ENCODE results near the gene KCTD20.

Gene KCTD20

DNA sequence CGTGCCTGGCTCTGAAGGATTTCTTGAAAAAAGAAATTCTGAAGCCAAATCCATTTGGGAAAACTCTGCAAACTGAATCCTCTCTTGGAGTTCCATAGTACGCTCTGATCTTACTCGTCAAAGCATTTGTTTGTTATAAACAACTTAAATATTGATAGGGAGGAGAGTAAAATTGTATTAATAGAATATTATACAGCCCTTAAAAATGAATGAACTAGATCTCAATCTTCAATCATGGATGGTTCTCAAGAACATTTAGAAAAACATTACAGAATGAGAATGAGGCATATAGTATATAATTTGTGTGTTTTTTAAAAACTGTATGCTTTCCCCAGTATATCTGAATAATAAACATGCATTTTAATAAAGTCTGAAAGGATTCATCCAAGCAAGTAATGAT, 24.8 kb downstream of the KCTD20 start:
- TF ChIP-seq ZNF654 (tag by site-specific recombination; IDR thresholded peaks at IDR 0.05; ENCODE audit: low read depth) (no peak), ZBTB20 (tag by site-specific recombination; IDR thresholded peaks at IDR 0.05) (no peak), ZNF146 (tag by site-specific recombination; IDR thresholded peaks at IDR 0.05) (peak; percentile 60), ZNF398 (tag by site-specific recombination; IDR thresholded peaks at IDR 0.05) (no peak), ZNF558 (tag by site-specific recombination; IDR thresholded peaks at IDR 0.05) (no peak), OSR2 (tag by site-specific recombination; IDR thresholded peaks at IDR 0.05) (no peak)
- TF ChIP-seq, protein P1, sequence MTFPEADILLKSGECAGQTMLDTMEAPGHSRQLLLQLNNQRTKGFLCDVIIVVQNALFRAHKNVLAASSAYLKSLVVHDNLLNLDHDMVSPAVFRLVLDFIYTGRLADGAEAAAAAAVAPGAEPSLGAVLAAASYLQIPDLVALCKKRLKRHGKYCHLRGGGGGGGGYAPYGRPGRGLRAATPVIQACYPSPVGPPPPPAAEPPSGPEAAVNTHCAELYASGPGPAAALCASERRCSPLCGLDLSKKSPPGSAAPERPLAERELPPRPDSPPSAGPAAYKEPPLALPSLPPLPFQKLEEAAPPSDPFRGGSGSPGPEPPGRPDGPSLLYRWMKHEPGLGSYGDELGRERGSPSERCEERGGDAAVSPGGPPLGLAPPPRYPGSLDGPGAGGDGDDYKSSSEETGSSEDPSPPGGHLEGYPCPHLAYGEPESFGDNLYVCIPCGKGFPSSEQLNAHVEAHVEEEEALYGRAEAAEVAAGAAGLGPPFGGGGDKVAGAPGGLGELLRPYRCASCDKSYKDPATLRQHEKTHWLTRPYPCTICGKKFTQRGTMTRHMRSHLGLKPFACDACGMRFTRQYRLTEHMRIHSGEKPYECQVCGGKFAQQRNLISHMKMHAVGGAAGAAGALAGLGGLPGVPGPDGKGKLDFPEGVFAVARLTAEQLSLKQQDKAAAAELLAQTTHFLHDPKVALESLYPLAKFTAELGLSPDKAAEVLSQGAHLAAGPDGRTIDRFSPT (tag by site-specific recombination; IDR thresholded peaks at IDR 0.05), result no peak
- POLR2A ChIA-PET, result no interaction called here
- CTCF ChIA-PET, result no interaction called here
- Histone ChIP-seq H3K4me1 (ENCODE audit: control insufficient read depth, insufficient read depth, low read length) (no peaks in the 10 kb centered on the region), H3K36me3 (ENCODE audit: control insufficient read depth in 2 of 2, insufficient read depth in 1 of 2, low read length in 2 of 2) (peaks cover 13 to 22% of the 10 kb centered on the region in 2 experiments; a peak in 2 of 3 replicates), H3K27ac (ENCODE audit: extremely low read depth, low read depth, low read length) (no peak overlapping the region), H3K4me3 (ENCODE audit: low read depth, low read length) (no peak overlapping the region), H3K9me3 (ENCODE audit: control insufficient read depth, insufficient read depth, low read depth, low read length) (no peaks in the 10 kb centered on the region)

GRCh38 chr6:36469148-36469661, 26.4 kb downstream of the KCTD20 start:
- POLR2A ChIA-PET, result interaction anchor here (0.6 to 0.7 kb wide), 2 partner anchors 9 to 106 kb away, joined by 3 read pairs; no protein-coding TSS in a partner anchor

DNA sequence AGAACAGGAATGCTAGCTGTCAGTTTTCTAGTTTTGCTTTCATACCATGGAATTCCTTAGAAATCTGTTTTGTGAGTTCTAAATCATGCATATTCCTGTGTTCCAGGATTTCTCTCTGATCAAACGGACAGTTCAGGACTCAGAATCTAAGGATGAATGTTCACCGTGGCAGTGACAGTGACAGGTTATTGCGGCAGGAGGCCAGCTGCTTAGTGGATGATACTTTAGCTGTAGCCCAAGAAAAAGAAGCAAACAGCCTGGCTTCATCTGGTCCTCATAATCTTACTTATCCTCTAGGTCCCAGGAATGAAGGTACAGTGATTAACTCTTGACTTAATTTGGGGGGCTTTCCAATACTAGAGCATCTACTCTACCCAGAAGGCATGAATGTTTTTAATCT, 27.1 kb downstream of the KCTD20 start:
- ChIA-PET CTCF (interaction anchor here (0.6 to 1.1 kb wide), 2 partner anchors 111 to 183 kb away, joined by 3 to 4 read pairs; no protein-coding TSS in a partner anchor), POLR2A (interaction anchor here (0.7 kb wide), 1 partner anchor 8 kb away, joined by 3 read pairs; no protein-coding TSS in a partner anchor)
- H3K9me3 ChIP-seq (ENCODE audit: control insufficient read depth, insufficient read depth, low read depth, low read length), result no peaks in the 10 kb centered on the region
- H3K4me1 ChIP-seq (ENCODE audit: control insufficient read depth, insufficient read depth, low read length), result no peaks in the 10 kb centered on the region
- peaks cover 15 to 30% of the 10 kb centered on the region in 2 experiments; a peak in 2 of 3 replicates for H3K36me3 ChIP-seq (ENCODE audit: control insufficient read depth in 2 of 2, insufficient read depth in 1 of 2, low read length in 2 of 2)
- H3K27ac ChIP-seq (ENCODE audit: extremely low read depth, low read depth, low read length), result no peak overlapping the region
- no peak overlapping the region for H3K4me3 ChIP-seq (ENCODE audit: low read depth, low read length)
- TF ChIP-seq ZNF280D (tag by site-specific recombination; IDR thresholded peaks at IDR 0.05) (no peak), ZNF704 (tag by site-specific recombination; IDR thresholded peaks at IDR 0.05) (no peak), ZNF202 (tag by site-specific recombination; IDR thresholded peaks at IDR 0.05; ENCODE audit: borderline replicate concordance) (no peak), ZFP3 (tag by site-specific recombination; IDR thresholded peaks at IDR 0.05; ENCODE audit: low read depth) (no peak), ZNF555 (tag by site-specific recombination; conservative IDR thresholded peaks at IDR 0.05) (no peak), GLIS1 (tag by site-specific recombination; IDR thresholded peaks at IDR 0.05) (no peak), ZNF837 (tag by site-specific recombination; IDR thresholded peaks at IDR 0.05) (no peak), ZFHX2 (tag by site-specific recombination; conservative IDR thresholded peaks at IDR 0.05) (no peak), ZBTB7A (tag by site-specific recombination; IDR thresholded peaks at IDR 0.05; ENCODE audit: low read depth) (no peak)
- TF ChIP-seq, protein P2, sequence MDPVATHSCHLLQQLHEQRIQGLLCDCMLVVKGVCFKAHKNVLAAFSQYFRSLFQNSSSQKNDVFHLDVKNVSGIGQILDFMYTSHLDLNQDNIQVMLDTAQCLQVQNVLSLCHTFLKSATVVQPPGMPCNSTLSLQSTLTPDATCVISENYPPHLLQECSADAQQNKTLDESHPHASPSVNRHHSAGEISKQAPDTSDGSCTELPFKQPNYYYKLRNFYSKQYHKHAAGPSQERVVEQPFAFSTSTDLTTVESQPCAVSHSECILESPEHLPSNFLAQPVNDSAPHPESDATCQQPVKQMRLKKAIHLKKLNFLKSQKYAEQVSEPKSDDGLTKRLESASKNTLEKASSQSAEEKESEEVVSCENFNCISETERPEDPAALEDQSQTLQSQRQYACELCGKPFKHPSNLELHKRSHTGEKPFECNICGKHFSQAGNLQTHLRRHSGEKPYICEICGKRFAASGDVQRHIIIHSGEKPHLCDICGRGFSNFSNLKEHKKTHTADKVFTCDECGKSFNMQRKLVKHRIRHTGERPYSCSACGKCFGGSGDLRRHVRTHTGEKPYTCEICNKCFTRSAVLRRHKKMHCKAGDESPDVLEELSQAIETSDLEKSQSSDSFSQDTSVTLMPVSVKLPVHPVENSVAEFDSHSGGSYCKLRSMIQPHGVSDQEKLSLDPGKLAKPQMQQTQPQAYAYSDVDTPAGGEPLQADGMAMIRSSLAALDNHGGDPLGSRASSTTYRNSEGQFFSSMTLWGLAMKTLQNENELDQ (tag by site-specific recombination; IDR thresholded peaks at IDR 0.05; ENCODE audit: low read depth), result no peak
- TF ChIP-seq, protein P3, sequence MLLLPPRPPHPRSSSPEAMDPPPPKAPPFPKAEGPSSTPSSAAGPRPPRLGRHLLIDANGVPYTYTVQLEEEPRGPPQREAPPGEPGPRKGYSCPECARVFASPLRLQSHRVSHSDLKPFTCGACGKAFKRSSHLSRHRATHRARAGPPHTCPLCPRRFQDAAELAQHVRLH (tag by site-specific recombination; IDR thresholded peaks at IDR 0.05), result no peak

More at GRCh38 chr6:36469148-36469661, 26.4 kb downstream of the KCTD20 start:
- Histone ChIP-seq H3K4me1 (ENCODE audit: control insufficient read depth, insufficient read depth, low read length) (no peaks in the 10 kb centered on the region), H3K9me3 (ENCODE audit: control insufficient read depth, insufficient read depth, low read depth, low read length) (no peaks in the 10 kb centered on the region), H3K27ac (ENCODE audit: extremely low read depth, low read depth, low read length) (no peak overlapping the region), H3K4me3 (ENCODE audit: low read depth, low read length) (no peak overlapping the region), H3K36me3 (ENCODE audit: control insufficient read depth in 2 of 2, insufficient read depth in 1 of 2, low read length in 2 of 2) (peaks cover 15 to 22% of the 10 kb centered on the region in 2 experiments; a peak in 2 of 3 replicates)
- CTCF ChIA-PET, result interaction anchor here (0.6 to 0.7 kb wide), 2 partner anchors 182 to 286 kb away, joined by 3 to 4 read pairs; no protein-coding TSS in a partner anchor
- TF ChIP-seq GLIS1 (tag by site-specific recombination; IDR thresholded peaks at IDR 0.05), result peak; percentile 70
- peak; percentile 91 for TF ChIP-seq ZBTB20 (tag by site-specific recombination; IDR thresholded peaks at IDR 0.05)
- 0 out of 2 replicates have a peak, but pooled peaks have one; percentile 35 for TF ChIP-seq PRDM1 (tag by site-specific recombination; IDR thresholded peaks at IDR 0.05)
- no peak for TF ChIP-seq ZNF747 (tag by site-specific recombination; IDR thresholded peaks at IDR 0.05)
- peak; percentile 87 for TF ChIP-seq ZIC2 (tag by site-specific recombination; IDR thresholded peaks at IDR 0.05)
